Measurements from ENCODE around the gene LAX1. TPM values are rescaled to one million over a fixed set of nuclear protein-coding genes. Genes with fewer than 3 reads are reported as not detected.

Gene LAX1
- total RNA-seq, 1 donor from 2014 or later = not detected

DNA sequence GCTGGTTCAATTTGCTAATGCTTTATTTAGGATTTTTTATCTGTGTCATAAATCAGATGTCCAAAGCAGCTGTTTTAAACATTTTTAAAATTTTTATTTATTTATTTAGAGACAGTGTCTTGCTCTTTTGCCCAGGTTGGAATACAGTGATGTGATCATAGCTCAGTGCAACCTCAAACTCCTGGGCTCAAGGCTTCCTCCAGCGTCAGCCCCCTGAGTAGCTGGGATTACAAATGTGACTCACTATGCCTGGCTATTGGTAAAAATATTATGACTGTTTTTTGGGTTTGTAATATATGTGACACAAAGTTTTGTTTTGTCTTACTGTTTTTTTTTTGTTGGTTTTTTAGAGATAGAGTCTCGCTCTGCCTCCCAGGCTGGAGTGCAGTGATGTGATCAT lies 42.2 kb downstream of the LAX1 start:
- no peak for DNase-seq (ENCODE audit: low read depth)
- TF ChIP-seq, protein P1, sequence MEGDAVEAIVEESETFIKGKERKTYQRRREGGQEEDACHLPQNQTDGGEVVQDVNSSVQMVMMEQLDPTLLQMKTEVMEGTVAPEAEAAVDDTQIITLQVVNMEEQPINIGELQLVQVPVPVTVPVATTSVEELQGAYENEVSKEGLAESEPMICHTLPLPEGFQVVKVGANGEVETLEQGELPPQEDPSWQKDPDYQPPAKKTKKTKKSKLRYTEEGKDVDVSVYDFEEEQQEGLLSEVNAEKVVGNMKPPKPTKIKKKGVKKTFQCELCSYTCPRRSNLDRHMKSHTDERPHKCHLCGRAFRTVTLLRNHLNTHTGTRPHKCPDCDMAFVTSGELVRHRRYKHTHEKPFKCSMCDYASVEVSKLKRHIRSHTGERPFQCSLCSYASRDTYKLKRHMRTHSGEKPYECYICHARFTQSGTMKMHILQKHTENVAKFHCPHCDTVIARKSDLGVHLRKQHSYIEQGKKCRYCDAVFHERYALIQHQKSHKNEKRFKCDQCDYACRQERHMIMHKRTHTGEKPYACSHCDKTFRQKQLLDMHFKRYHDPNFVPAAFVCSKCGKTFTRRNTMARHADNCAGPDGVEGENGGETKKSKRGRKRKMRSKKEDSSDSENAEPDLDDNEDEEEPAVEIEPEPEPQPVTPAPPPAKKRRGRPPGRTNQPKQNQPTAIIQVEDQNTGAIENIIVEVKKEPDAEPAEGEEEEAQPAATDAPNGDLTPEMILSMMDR (IDR thresholded peaks at IDR 0.05; ENCODE audit: insufficient read depth, low read length, poor library complexity, severe bottlenecking) = no peak
- no peaks in the 10 kb centered on the region for H3K27me3 ChIP-seq (ENCODE audit: control insufficient read depth, insufficient read depth, low read length)
- H3K36me3 ChIP-seq (ENCODE audit: control insufficient read depth, insufficient read depth, low read length) = peaks cover 1% of the 10 kb centered on the region
- H3K4me3 ChIP-seq (ENCODE audit: low read depth, low read length) = no peak overlapping the region

DNA sequence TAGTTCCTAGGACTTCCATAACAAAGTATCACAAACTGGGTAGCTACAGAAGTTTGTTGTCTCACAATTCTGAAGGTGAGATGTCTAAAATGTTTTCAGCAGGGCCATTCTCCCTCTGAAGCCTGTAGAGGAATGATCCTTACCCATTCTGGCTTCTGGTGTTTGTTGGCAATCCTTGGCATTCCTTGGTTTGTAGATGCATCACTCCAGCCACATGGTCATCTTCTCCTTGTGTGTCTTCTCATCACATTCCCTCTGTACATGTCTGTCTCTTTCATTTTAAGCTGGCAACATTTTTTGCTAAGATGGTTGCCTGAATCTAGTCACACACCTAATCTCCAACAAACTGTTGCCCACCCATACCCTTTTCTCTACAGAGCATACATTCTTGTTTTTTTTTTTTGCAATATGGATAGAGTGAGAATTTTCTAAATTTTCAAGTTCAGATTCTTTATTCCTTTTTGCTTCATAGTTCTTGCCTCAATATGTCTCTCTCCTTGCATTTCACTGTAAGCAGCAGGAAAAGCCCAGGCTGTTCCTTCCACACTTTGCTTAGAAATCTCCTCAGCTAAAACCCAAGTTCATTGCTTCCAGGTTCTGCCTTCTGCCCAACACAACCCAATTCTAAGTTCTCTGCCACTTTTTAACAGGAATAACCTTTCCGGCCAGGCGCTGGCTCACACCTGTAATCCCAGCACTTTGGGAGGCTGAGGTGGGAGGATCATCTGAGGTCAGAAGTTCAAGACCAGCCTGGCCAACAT lies 48.8 kb downstream of the LAX1 start:
- no peaks in the 10 kb centered on the region for H3K36me3 ChIP-seq (ENCODE audit: control insufficient read depth, insufficient read depth, low read length)
- TF ChIP-seq, protein P1 (IDR thresholded peaks at IDR 0.05; ENCODE audit: insufficient read depth, low read length, poor library complexity, severe bottlenecking) = no peak
- no peak overlapping the region for H3K4me3 ChIP-seq (ENCODE audit: low read depth, low read length)
- DNase-seq (ENCODE audit: low read depth) = no peak
- H3K27me3 ChIP-seq (ENCODE audit: control insufficient read depth, insufficient read depth, low read length) = no peaks in the 10 kb centered on the region

DNA sequence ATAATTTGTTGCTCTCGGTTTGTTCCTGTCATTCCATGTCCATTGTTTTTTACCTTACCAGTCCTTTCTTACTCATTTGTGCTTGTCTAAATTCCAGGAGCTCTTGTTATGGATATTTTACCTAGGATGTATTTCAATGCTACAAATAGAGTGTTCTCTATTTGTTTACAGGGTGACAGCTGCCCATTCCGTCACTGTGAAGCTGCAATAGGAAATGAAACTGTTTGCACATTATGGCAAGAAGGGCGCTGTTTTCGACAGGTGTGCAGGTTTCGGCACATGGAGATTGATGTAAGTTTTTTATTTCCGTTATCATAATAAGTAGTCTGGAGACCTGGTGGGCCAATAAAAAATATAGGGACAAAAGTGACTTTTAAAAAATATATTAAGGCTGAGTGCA lies 53.4 kb downstream of the LAX1 start:
- TF ChIP-seq, protein P1 (IDR thresholded peaks at IDR 0.05; ENCODE audit: insufficient read depth, low read length, poor library complexity, severe bottlenecking) = no peak
- peaks cover 2% of the 10 kb centered on the region for H3K36me3 ChIP-seq (ENCODE audit: control insufficient read depth, insufficient read depth, low read length)
- H3K4me3 ChIP-seq (ENCODE audit: low read depth, low read length) = no peak overlapping the region
- no peak for DNase-seq (ENCODE audit: low read depth)
- no peaks in the 10 kb centered on the region for H3K27me3 ChIP-seq (ENCODE audit: control insufficient read depth, insufficient read depth, low read length)

DNA sequence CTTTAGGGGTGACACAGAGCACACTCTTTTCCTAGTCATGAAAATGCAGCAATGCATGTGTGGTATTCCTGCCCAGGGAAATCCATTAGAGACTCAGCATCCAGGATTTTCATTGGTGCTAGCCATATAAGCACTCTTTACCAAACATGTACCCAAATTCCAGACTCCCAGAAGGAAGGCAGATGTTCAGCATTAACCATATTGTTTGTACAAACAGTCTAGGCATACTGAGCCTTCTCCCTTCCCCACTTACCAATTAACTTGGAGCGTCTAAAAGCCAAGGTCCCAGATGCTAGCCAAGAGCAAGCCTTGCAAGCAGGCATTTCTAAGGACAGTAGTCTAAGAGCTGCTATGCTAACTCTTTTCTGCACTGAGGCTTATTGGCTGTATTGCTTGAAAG lies 58.3 kb downstream of the LAX1 start:
- TF ChIP-seq, protein P1 (IDR thresholded peaks at IDR 0.05; ENCODE audit: insufficient read depth, low read length, poor library complexity, severe bottlenecking) = no peak
- peaks cover 2% of the 10 kb centered on the region for H3K36me3 ChIP-seq (ENCODE audit: control insufficient read depth, insufficient read depth, low read length)
- no peaks in the 10 kb centered on the region for H3K27me3 ChIP-seq (ENCODE audit: control insufficient read depth, insufficient read depth, low read length)
- DNase-seq (ENCODE audit: low read depth) = no peak
- no peak overlapping the region for H3K4me3 ChIP-seq (ENCODE audit: low read depth, low read length)

Other genes starting within 250 kb of the LAX1 start
- gene ATP2B4, start 138.4 kb upstream of the LAX1 start, total RNA-seq = 38.8 and 47.2 TPM in 2 replicates
- gene ZBED6, start 30.4 kb downstream of the LAX1 start, total RNA-seq = 9.1 and 15.5 TPM in 2 replicates
- gene ZC3H11A, start 30.4 kb downstream of the LAX1 start, total RNA-seq = 70.0 and 71.1 TPM in 2 replicates
- gene SNRPE, start 96.4 kb downstream of the LAX1 start, total RNA-seq = 70.0 and 83.4 TPM in 2 replicates